ENCODE data around the gene KRT15. TPM values are rescaled to one million over a fixed set of nuclear protein-coding genes. Genes with fewer than 3 reads are reported as not detected.

The KRT15 gene
- total RNA-seq, 1 experiment from 2014 or later, result not detected

DNA sequence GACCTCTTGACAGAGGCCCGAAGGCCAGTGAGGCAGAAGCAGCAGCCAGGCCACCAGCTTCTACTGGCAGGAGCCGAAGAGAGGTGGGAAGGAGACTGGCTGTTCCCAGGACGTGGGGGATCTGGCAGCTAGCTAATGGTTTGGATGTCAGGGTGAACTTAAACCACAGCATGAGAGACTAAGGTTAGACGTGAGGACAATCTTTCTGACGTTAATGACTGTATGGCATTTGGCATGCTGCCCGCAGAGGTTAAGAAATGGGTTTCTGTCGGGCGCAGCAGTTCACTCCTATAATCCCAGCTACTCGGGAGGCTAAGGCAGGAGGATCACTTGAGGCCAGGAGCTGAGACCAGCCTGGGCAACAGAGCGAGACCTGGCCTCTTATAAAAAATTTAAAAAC, 7.0 kb downstream of the KRT15 start:
- in situ Hi-C loops (cut with HindIII; ENCODE audit: low sequenced_read_pairs), result no loop called here
- DNase-seq (ENCODE audit: low spot score), result peak; percentile 22

GRCh38 chr17:41511116-41511515, 7.6 kb downstream of the KRT15 start:
- DNase-seq (ENCODE audit: low spot score), result no peak
- in situ Hi-C loops (cut with HindIII; ENCODE audit: low sequenced_read_pairs), result no loop called here

DNA sequence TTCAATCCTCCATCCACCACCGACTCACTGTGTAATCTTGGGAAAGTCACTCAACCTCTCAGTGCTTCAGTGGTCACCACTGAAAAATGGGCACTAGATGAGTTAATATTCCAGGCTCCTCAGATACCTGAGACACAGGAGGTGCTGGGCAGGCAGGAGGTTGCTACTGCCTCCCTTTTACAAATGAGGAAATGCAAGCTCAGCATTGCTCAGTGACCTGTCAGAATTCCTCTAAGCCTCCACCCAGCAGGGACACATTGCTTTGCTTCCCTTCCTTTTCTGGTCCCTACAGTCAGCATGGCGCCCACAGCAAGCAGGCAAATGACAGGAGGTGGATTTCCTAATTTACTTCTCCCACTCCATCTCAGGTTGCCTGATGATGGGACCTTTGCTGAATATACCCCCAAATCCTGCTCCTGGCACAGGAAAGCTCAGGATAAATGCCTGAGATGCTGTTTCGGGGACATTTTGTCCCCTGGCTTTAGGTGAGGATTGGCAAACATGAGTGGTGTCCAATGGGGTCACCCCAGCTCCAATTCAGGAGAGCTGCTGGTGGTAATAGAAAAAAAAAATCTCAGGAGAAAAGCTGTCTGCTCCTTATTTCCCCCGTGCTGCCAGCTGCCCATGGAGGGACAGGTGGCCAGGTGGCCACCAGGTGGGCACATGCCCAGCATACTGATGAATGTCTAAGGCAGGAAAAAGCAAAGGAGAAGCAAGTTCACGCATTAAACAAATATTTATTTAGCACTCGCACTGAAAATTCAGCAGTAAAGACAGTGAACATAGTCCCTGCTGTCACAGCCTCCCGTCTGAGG, 8.2 kb downstream of the KRT15 start:
- DNase-seq (ENCODE audit: low spot score), result peak; percentile 78
- in situ Hi-C loops (cut with HindIII; ENCODE audit: low sequenced_read_pairs), result no loop called here

DNA sequence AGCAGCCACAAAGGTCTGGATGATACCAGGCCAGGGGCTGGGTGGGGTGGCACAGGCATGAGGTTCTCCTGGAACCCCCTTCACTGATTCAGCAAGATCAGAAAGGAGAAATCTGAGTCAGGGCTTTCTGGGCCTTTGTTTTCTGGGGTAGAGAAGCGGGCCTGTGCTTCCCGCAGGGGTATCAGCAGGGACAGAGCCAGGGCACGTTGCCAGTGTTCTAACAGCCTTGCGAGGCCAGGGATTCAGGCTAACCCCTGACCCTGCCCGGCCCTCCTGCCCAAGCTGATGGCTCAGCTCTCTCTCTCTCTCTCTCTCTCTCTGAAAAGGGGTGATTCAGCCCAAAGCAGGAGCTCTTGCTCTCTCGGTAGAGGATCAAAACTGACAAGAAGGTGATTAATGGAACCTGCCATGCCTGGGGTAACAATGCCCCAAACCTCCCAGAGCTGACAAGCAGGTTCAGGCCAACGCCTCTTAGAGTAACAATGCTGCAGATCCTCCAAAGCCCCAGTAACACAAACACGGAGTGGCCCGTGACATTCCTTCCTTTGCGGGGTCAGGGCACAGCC, 11.3 kb downstream of the KRT15 start:
- in situ Hi-C loops (cut with HindIII; ENCODE audit: low sequenced_read_pairs), result no loop called here
- no peak for DNase-seq (ENCODE audit: low spot score)

- in situ Hi-C loops (cut with HindIII; ENCODE audit: low sequenced_read_pairs), result no loop called here
These were observed 12.6 kb downstream of the KRT15 start for GRCh38 chr17:41505809-41506767.

DNA sequence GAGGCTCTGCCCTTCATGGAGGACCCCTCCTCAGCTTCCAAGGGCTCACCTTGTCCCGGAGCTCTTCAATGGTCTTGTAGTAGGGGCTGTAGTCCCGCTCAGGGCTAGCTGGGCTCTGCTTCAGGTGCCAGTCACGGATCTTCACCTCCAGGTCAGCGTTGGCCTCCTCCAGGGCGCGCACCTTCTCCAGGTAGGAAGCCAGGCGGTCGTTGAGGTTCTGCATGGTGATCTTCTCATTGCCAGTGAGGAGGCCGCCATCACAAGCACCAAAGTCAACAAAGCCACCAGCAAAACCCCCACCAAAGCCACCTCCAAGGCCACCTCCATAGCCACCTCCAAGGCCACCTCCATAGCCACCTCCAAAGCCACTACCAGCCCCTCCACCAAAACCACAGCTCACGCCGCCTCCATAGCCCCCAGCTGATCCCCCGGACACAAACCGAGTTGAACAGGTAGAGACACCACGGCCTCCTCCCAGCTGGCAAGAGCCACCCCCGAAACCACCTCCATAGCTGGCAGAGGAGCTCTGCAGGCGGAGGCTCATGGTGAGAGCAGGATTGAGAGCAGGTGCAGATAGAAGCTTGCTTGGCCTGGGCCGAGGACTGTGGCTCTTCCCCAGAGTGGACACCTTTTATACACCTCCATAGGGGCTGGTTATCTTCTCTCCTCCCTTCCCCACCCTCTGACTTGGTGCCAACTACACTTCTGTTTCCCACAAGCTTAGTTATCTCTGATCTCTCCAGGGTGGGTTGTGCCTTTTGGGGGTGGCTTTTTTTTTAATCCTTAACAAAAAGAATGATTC, 13.5 kb downstream of the KRT15 start, which contains the start of gene KRT13:
Gene KRT13, minus strand, starts transcription at position 606 of the 802 bp plus-strand sequence. Its CDS starts 62 bp downstream, at position 544.
- in situ Hi-C loops (cut with HindIII; ENCODE audit: low sequenced_read_pairs), result no loop called here
- no peak for DNase-seq (ENCODE audit: low spot score)

More at GRCh38 chr17:41505809-41506767, 12.6 kb downstream of the KRT15 start:
- no peak for DNase-seq (ENCODE audit: low spot score)

- no peak for DNase-seq (ENCODE audit: low spot score)
- in situ Hi-C loops (cut with HindIII; ENCODE audit: low sequenced_read_pairs), result no loop called here
These were observed 14.3 kb downstream of the KRT15 start for GRCh38 chr17:41504246-41504977.

DNA sequence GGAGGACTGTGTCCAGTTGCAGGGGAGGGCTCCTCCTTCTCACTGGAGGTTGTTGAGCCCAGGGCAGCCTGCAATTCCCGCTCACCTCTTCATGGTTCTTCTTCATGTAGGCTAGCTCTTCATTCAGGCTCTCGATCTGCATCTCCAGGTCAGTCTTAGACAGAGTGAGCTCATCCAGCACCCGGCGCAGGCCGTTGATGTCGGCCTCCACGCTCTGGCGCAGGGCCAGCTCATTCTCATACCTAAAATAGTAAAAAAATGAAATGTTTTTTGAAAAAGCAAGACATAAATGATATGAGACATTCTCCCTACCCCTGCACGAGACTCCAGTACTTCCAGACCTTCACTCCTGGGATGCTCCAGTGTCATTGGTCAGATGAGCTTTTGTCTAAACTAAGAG, 15.5 kb downstream of the KRT15 start:
- no peak for DNase-seq (ENCODE audit: low spot score)
- in situ Hi-C loops (cut with HindIII; ENCODE audit: low sequenced_read_pairs), result no loop called here

DNA sequence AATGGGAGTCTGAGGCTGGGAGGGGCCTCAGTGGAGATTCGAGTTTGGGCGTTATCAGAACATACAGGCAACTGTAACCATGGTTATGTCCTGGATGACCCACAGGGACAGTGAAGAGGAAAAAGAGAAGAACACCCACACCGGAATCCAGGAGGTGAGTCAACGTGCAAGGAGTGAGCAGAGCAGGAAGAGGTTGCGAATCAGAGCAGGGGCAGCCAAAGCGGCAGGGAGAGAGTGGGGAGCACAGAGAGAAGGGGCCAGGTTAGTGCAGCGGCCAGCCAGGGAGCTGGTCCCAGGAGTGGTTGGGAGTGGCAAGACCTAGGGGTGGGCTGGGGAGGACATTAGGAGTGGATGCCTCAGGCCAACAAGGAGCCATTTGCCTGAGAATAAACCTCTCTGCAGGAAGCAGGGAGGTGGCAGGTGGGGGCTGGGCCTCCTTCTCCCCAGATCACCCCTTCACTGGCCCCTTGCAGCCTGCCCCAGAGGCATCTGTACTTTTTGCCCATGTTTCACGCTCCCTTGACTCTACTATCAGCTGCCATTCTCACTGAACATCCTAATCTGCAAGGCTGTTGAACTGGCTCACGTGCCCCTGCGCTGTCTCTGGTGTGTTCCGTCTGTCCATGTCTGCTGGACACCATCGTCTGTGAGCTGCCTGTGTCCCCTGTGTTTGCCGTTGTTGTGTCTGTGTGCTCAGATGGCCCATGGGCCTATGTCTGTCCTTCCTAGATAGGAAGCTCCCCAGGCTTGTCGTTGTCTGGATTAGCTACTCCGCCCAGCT, 18.4 kb downstream of the KRT15 start:
- DNase-seq (ENCODE audit: low spot score), result no peak
- in situ Hi-C loops (cut with HindIII; ENCODE audit: low sequenced_read_pairs), result no loop called here

GRCh38 chr17:41499714-41500113, 19.0 kb downstream of the KRT15 start:
- no peak for DNase-seq (ENCODE audit: low spot score)
- in situ Hi-C loops (cut with HindIII; ENCODE audit: low sequenced_read_pairs), result no loop called here

- no peak for DNase-seq (ENCODE audit: low spot score)
- in situ Hi-C loops (cut with HindIII; ENCODE audit: low sequenced_read_pairs), result no loop called here
These were observed 20.4 kb downstream of the KRT15 start for GRCh38 chr17:41498276-41498675.

DNA sequence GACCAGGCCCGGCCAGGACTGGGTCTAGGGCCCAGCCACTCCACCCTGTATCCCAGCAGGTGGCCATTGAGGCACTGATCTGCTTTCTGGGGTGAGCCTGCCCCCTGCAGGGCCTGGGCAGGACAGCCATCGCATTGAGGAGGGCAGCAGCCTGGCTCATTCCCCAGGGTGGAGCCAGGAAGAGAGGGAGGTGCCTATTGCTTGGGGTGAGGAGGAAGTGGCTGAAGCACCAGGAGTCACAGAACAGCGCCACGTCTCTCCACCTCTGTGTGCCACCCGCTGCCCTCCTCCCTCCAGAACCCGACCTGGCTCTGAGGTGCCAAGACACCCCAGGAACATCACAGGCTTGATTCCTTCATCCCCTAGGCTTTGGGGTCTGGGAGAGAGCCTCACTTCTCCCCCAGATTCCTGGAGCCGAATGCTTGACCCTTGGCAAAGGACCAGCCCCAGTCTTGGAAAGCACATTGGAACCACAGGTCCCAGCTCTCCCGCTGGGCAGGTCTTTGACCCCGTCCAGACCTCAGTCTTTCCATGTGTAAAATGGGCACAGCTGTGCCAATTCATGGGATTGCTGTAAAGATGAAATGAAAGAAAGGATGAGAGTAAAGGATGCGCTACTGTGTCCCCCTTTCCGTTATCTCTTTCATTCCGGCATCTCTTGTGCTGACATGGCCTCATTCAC, 21.7 kb downstream of the KRT15 start:
- in situ Hi-C loops (cut with HindIII; ENCODE audit: low sequenced_read_pairs), result no loop called here
- DNase-seq (ENCODE audit: low spot score), result peak; percentile 22

DNA sequence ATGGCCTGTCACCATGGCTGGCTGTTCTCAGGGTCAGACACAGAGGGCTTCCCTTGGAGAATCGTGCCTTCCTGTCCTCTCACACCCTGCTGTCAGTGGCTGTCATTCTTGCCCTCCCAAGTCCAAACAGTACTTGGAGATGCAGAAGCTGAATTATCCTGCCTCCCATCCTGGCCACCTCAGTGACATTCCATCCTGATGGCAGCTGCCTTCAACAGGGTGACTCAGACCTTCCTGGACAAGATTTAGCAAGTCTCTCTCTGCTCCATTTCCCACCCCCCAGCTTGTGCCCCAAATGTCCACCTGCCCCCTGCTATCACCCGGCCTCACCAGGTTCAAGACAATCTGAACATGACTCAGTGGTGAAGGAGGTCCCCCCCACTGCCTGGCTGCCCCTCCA, 24.2 kb downstream of the KRT15 start:
- no peak for DNase-seq (ENCODE audit: low spot score)
- in situ Hi-C loops (cut with HindIII; ENCODE audit: low sequenced_read_pairs), result no loop called here

GRCh38 chr17:41492771-41493170, 25.9 kb downstream of the KRT15 start:
- in situ Hi-C loops (cut with HindIII; ENCODE audit: low sequenced_read_pairs), result no loop called here
- no peak for DNase-seq (ENCODE audit: low spot score)

GRCh38 chr17:41492351-41492750, 26.3 kb downstream of the KRT15 start:
- no peak for DNase-seq (ENCODE audit: low spot score)
- in situ Hi-C loops (cut with HindIII; ENCODE audit: low sequenced_read_pairs), result no loop called here

DNA sequence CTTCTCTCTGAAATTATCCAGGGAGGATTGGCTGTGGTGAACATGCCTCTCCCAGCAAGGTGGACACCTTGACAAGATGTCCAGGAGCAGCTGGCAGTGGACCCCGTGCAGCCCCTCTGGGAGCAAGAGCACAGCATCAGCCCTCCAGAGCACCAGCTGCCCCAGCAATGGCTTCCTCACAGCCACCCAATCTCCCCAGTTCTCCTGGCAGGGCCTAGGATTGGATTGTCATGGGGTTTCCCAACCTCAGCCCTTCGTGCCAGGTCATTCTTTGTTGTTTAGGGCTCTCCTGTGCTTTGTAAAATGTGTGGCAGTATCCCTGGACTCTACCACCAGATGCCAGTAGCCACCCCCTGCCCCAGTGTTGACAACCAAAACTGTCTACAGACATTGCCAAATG, 27.2 kb downstream of the KRT15 start:
- DNase-seq (ENCODE audit: low spot score), result no peak

More for the DNA sequence above, 27.2 kb downstream of the KRT15 start:
- in situ Hi-C loops (cut with HindIII; ENCODE audit: low sequenced_read_pairs), result no loop called here
